HG03354 (cell line): ENCODE data around the gene MRPL10.

Experiments
- ATAC-seq: cut with Tn5 transposase; IDR thresholded peaks from one replicate; pipeline ENCODE4 v1.9.1; 2021; ENCODE audit warnings: mild to moderate bottlenecking; ENCODE audit not compliant: unreplicated experiment, poor library complexity, severe bottlenecking

MRPL10 gene

GRCh38 chr17:47862621-47863440 lies 31.5 kb upstream of the MRPL10 start:
- no peak for ATAC-seq

GRCh38 chr17:47860386-47860785 lies 29.0 kb upstream of the MRPL10 start:
- ATAC-seq, result no peak

GRCh38 chr17:47857551-47858455 lies 26.5 kb upstream of the MRPL10 start:
- ATAC-seq, result no peak

- ATAC-seq, result no peak
Measured at GRCh38 chr17:47856830-47857229, 25.5 kb upstream of the MRPL10 start.

GRCh38 chr17:47855737-47856136 lies 24.4 kb upstream of the MRPL10 start:
- no peak for ATAC-seq

- no peak for ATAC-seq
Measured at GRCh38 chr17:47853616-47854015, 22.3 kb upstream of the MRPL10 start.

- no peak for ATAC-seq
Measured at GRCh38 chr17:47852113-47852949, 21.0 kb upstream of the MRPL10 start.

GRCh38 chr17:47851764-47852112 lies 20.4 kb upstream of the MRPL10 start:
- ATAC-seq, result no peak

- ATAC-seq, result no peak
Measured at GRCh38 chr17:47850692-47851573, 19.6 kb upstream of the MRPL10 start, which contains the start of gene SP6. Gene SP6, minus strand, starts transcription at chr17:47851163. Its CDS starts 2,734 bp downstream, at chr17:47848429.

- no peak for ATAC-seq
Measured at GRCh38 chr17:47850373-47850691, 19.0 kb upstream of the MRPL10 start.

- no peak for ATAC-seq
Measured at GRCh38 chr17:47848198-47848513, 16.8 kb upstream of the MRPL10 start.

- ATAC-seq, result no peak
Measured at GRCh38 chr17:47847341-47848197, 16.2 kb upstream of the MRPL10 start.

GRCh38 chr17:47846716-47847340 lies 15.5 kb upstream of the MRPL10 start:
- no peak for ATAC-seq

GRCh38 chr17:47845716-47846075 lies 14.4 kb upstream of the MRPL10 start:
- ATAC-seq, result no peak

- no peak for ATAC-seq
Measured at GRCh38 chr17:47844814-47845715, 13.7 kb upstream of the MRPL10 start.

GRCh38 chr17:47844227-47844626 lies 12.9 kb upstream of the MRPL10 start:
- ATAC-seq, result no peak

GRCh38 chr17:47843391-47843730 lies 12.0 kb upstream of the MRPL10 start:
- no peak for ATAC-seq
